Mammary epithelial cell (primary cell): ENCODE results near the gene TXNL4B.

ENCODE experiments used
- EZH2 ChIP-seq: IDR thresholded peaks from 2 replicates; pipeline ENCODE4 v1.6.1; 2012; ENCODE audit warnings: low read length, inconsistent platforms, borderline replicate concordance
- TF ChIP-seq, protein P1 (sequence below), 2 donors: IDR thresholded peaks in 1 of 2; conservative IDR thresholded peaks in 1 of 2; 2 replicates each; pipeline ENCODE4 v1.5.1; 2011 to 2012; ENCODE audit warnings: inconsistent platforms in 2 of 2, low read length in 2 of 2, mild to moderate bottlenecking in 2 of 2, control low read depth in 1 of 2, low read depth in 1 of 2; ENCODE audit not compliant: insufficient read depth in 1 of 2; ENCODE audit errors: extremely low read depth in 1 of 2

DNA sequence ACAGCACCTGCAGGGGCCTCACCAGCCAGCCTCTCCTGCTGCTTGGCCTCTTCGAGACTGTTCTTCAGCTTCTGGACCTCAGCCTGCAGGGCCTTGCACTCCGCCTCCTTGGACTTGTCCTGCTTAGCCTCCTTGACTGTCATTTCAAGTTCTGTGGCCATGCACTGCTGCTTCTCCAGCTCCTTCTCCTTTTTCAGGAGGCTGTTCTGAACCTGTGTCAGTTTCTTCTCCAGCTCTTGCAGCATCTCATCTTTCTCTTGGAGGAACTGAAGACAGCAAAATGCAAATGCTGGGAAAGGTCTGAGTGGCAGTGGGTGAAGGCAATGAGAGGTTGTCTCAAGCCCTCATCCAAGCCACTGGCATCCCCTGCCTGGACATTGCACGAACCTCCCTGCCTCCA is 39.3 kb upstream of the TXNL4B start:
- TF ChIP-seq, protein P1, sequence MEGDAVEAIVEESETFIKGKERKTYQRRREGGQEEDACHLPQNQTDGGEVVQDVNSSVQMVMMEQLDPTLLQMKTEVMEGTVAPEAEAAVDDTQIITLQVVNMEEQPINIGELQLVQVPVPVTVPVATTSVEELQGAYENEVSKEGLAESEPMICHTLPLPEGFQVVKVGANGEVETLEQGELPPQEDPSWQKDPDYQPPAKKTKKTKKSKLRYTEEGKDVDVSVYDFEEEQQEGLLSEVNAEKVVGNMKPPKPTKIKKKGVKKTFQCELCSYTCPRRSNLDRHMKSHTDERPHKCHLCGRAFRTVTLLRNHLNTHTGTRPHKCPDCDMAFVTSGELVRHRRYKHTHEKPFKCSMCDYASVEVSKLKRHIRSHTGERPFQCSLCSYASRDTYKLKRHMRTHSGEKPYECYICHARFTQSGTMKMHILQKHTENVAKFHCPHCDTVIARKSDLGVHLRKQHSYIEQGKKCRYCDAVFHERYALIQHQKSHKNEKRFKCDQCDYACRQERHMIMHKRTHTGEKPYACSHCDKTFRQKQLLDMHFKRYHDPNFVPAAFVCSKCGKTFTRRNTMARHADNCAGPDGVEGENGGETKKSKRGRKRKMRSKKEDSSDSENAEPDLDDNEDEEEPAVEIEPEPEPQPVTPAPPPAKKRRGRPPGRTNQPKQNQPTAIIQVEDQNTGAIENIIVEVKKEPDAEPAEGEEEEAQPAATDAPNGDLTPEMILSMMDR (conservative IDR thresholded peaks at IDR 0.05 in 1 of 2, IDR thresholded peaks at IDR 0.05 in 1 of 2; ENCODE audit: extremely low read depth in 1 of 2, insufficient read depth in 1 of 2, low read depth in 1 of 2, low read length in 2 of 2) = no peak
- no peak for TF ChIP-seq EZH2
